ENCODE measurements around the gene TAB2.

- TF ChIP-seq CTCF (IDR thresholded peaks at IDR 0.05) (no peak), POLR2AphosphoS5 (IDR thresholded peaks at IDR 0.05) (no peak), EP300 (IDR thresholded peaks at IDR 0.05) (no peak), POLR2A (IDR thresholded peaks at IDR 0.05) (no peak)
Measured at GRCh38 chr6:149364557-149364956, 47.0 kb downstream of the TAB2 start.
